Measurements from ENCODE around the gene INTS1. TPM values are rescaled to one million over a fixed set of nuclear protein-coding genes. Genes with fewer than 3 reads are reported as not detected.

INTS1 gene
- total RNA-seq, 1 donor = 53.1 TPM

- no peak overlapping the region for H3K4me3 ChIP-seq (ENCODE audit: low read depth, low read length)
- no peak for TF ChIP-seq CTCF (IDR thresholded peaks at IDR 0.05; ENCODE audit: insufficient read depth, low read length)
- DNase-seq (ENCODE audit: low read depth) = no peak
These were observed 37.4 kb upstream of the INTS1 start for GRCh38 chr7:1541431-1542162.

GRCh38 chr7:1540776-1541271 lies 36.6 kb upstream of the INTS1 start:
- no peak for TF ChIP-seq CTCF (IDR thresholded peaks at IDR 0.05; ENCODE audit: insufficient read depth, low read length)
- no peak for DNase-seq (ENCODE audit: low read depth)
- no peak overlapping the region for H3K4me3 ChIP-seq (ENCODE audit: low read depth, low read length)

GRCh38 chr7:1539882-1540775 lies 35.9 kb upstream of the INTS1 start:
- no peak for DNase-seq (ENCODE audit: low read depth)
- H3K4me3 ChIP-seq (ENCODE audit: low read depth, low read length) = no peak overlapping the region
- TF ChIP-seq CTCF (IDR thresholded peaks at IDR 0.05; ENCODE audit: insufficient read depth, low read length) = no peak

- peak overlapping the region; percentile 64 for H3K4me3 ChIP-seq (ENCODE audit: low read depth, low read length)
- DNase-seq (ENCODE audit: low read depth) = peak; percentile 40
- no peak for TF ChIP-seq CTCF (IDR thresholded peaks at IDR 0.05; ENCODE audit: insufficient read depth, low read length)
These were observed 35.1 kb upstream of the INTS1 start for GRCh38 chr7:1539181-1539881.

GRCh38 chr7:1538544-1539180 lies 34.5 kb upstream of the INTS1 start:
- TF ChIP-seq CTCF (IDR thresholded peaks at IDR 0.05; ENCODE audit: insufficient read depth, low read length) = no peak
- peak overlapping the region; percentile 64 for H3K4me3 ChIP-seq (ENCODE audit: low read depth, low read length)
- DNase-seq (ENCODE audit: low read depth) = no peak
